Hippocampal formation (tissue), 2 donors: ENCODE results near the gene MGAM2.

Experiments
- DNase-seq, 2 donors: peaks; one replicate each; lab custom pipeline; 2025; lab: John Stamatoyannopoulos, UW

MGAM2 gene

GRCh38 chr7:142120524-142120923, 9.0 kb downstream of the MGAM2 start:
- no peak for DNase-seq

GRCh38 chr7:142123184-142123583, 11.7 kb downstream of the MGAM2 start:
- no peak for DNase-seq

GRCh38 chr7:142125256-142125955, 13.9 kb downstream of the MGAM2 start:
- no peak for DNase-seq

- no peak for DNase-seq
Measured at GRCh38 chr7:142130267-142130666, 18.7 kb downstream of the MGAM2 start.

GRCh38 chr7:142131439-142132185, 20.1 kb downstream of the MGAM2 start:
- no peak for DNase-seq

- DNase-seq: no peak
Measured at GRCh38 chr7:142133731-142134148, 22.2 kb downstream of the MGAM2 start.

GRCh38 chr7:142134909-142135308, 23.4 kb downstream of the MGAM2 start:
- no peak for DNase-seq

- no peak for DNase-seq
Measured at GRCh38 chr7:142138996-142139395, 27.5 kb downstream of the MGAM2 start.

- no peak for DNase-seq
Measured at GRCh38 chr7:142139597-142140400, 28.3 kb downstream of the MGAM2 start.

GRCh38 chr7:142140401-142140959, 29.0 kb downstream of the MGAM2 start:
- DNase-seq: no peak

GRCh38 chr7:142142702-142143101, 31.2 kb downstream of the MGAM2 start:
- no peak for DNase-seq

- no peak for DNase-seq
Measured at GRCh38 chr7:142146124-142146523, 34.6 kb downstream of the MGAM2 start.

- DNase-seq: no peak
Measured at GRCh38 chr7:142150356-142150755, 38.8 kb downstream of the MGAM2 start.

- DNase-seq: no peak
Measured at GRCh38 chr7:142150869-142151268, 39.4 kb downstream of the MGAM2 start.

- no peak for DNase-seq
Measured at GRCh38 chr7:142152076-142152475, 40.6 kb downstream of the MGAM2 start.

GRCh38 chr7:142153400-142153799, 41.9 kb downstream of the MGAM2 start:
- DNase-seq: no peak

GRCh38 chr7:142158736-142159496, 47.4 kb downstream of the MGAM2 start:
- no peak for DNase-seq

- DNase-seq: no peak
Measured at GRCh38 chr7:142161921-142162320, 50.4 kb downstream of the MGAM2 start.

GRCh38 chr7:142168746-142169145, 57.2 kb downstream of the MGAM2 start:
- no peak for DNase-seq

GRCh38 chr7:142172932-142173331, 61.4 kb downstream of the MGAM2 start:
- no peak for DNase-seq

GRCh38 chr7:142174441-142174840, 62.9 kb downstream of the MGAM2 start:
- DNase-seq: no peak

- DNase-seq: no peak
Measured at GRCh38 chr7:142175594-142175993, 64.1 kb downstream of the MGAM2 start.
